Upper lobe of right lung (tissue), 1 donor: ENCODE data around the gene URB1. TPM values are rescaled to one million over a fixed set of nuclear protein-coding genes. Genes with fewer than 3 reads are reported as not detected.

Source experiments
- ATAC-seq: fragments of 200-7000 bp; cut with Tn5 transposase; one replicate; pipeline ENCODE4 v1.9.1; 2020; ENCODE audit warnings: mild to moderate bottlenecking, moderate library complexity
- DNase-seq: peaks from one replicate; pipeline ENCODE4 v3.0.0-alpha.2; 2020
- H3K27ac ChIP-seq: fragments of 200-600 bp; one replicate; pipeline ENCODE4 v1.8.0; 2022
- H3K27me3 ChIP-seq: fragments of 200-600 bp; one replicate; pipeline ENCODE4 v1.8.0; 2022; ENCODE audit warnings: mild to moderate bottlenecking
- H3K36me3 ChIP-seq: fragments of 200-600 bp; one replicate; pipeline ENCODE4 v1.8.0; 2022
- H3K4me1 ChIP-seq: fragments of 200-600 bp; one replicate; pipeline ENCODE4 v1.8.0; 2022
- H3K4me3 ChIP-seq: fragments of 200-600 bp; one replicate; pipeline ENCODE4 v1.8.0; 2022; ENCODE audit warnings: mild to moderate bottlenecking
- H3K9me3 ChIP-seq: fragments of 200-600 bp; one replicate; pipeline ENCODE4 v1.8.0; 2022
- intact Hi-C: fragments of 100-400 bp; cut with DNase I; formaldehyde crosslinking; loops from one replicate; pipeline ENCODE4 v1.11.0; 2022
- total RNA-seq: library from RNA; stranded (reverse); fragmentation: NEBNext Ultra II Directional; extraction: Animal tissue kit (Norgen Biotek cat#: 25700); gene quantifications from one replicate; pipeline ENCODE4 v1.2.1, GENCODE V29; 2021
- TF ChIP-seq, protein P1 (sequence below): fragments of 200-600 bp; IDR thresholded peaks from one replicate; pipeline ENCODE4 v1.8.0; 2022; ENCODE audit warnings: antibody characterized with exemption
- donor health status: DM: no; HTN: yes; CAD: no; lungs with severe emphysema.

The URB1 gene
- total RNA-seq, 1 donor from 2014 or later = 14.3 TPM

DNA sequence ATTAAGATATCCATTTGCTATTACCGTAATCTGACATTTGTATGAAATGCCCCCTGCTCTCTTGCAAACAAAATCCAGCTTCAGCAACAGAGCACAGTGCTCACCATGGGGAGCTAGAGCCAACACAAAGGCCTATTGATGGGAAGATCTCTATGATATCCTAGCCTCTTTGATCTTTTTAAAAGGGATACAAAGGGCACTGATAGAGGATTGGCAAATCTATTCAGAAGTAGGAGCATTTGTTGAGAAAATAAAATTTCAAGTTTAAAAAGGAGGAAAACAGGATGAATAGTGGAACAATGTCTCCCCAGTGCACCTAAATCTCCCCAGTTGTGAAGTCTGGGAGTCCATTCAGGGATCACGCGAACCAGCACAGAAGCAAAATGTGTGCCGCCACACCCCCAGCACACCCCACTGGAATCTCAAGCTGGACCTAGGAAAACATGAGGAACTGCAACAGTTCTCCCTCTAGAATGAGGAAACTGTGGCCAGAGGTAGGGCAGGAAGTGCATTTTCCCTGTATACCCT is 62.0 kb downstream of the URB1 start:
- intact Hi-C loops = no loop called here
- H3K4me1 ChIP-seq = peaks cover 6% of the 10 kb centered on the region
- no peaks in the 10 kb centered on the region for H3K27me3 ChIP-seq
- H3K36me3 ChIP-seq = peaks cover 55% of the 10 kb centered on the region
- no peaks in the 10 kb centered on the region for H3K9me3 ChIP-seq
- H3K27ac ChIP-seq = no peak overlapping the region
- ATAC-seq (no peak), DNase-seq (no peak)
- TF ChIP-seq, protein P1, sequence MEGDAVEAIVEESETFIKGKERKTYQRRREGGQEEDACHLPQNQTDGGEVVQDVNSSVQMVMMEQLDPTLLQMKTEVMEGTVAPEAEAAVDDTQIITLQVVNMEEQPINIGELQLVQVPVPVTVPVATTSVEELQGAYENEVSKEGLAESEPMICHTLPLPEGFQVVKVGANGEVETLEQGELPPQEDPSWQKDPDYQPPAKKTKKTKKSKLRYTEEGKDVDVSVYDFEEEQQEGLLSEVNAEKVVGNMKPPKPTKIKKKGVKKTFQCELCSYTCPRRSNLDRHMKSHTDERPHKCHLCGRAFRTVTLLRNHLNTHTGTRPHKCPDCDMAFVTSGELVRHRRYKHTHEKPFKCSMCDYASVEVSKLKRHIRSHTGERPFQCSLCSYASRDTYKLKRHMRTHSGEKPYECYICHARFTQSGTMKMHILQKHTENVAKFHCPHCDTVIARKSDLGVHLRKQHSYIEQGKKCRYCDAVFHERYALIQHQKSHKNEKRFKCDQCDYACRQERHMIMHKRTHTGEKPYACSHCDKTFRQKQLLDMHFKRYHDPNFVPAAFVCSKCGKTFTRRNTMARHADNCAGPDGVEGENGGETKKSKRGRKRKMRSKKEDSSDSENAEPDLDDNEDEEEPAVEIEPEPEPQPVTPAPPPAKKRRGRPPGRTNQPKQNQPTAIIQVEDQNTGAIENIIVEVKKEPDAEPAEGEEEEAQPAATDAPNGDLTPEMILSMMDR = no peak
- H3K4me3 ChIP-seq = no peak overlapping the region

DNA sequence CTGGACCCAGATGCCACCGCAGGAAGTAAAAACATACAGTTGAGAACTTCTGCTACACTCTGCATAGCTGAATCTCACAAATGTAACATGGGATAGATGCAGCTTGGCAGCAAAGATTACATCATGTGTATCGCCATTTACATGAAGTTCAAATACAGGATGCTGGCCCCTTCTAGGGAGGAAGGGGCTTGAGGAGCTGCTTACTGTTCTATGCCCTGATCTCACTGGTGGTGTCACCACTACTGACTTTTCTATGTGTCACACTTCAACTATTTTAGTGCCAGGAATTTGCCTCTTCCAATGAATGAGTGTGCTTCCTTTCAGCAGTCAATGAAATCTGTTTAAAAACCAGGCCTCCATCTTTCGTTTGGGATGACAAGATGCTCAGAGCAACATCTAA is 63.0 kb downstream of the URB1 start:
- DNase-seq (no peak), ATAC-seq (no peak)
- intact Hi-C loops = no loop called here
- TF ChIP-seq, protein P1 = no peak
- peaks cover 51% of the 10 kb centered on the region for H3K36me3 ChIP-seq
- H3K4me1 ChIP-seq = peaks cover 6% of the 10 kb centered on the region
- H3K27ac ChIP-seq = no peak overlapping the region
- H3K27me3 ChIP-seq = no peaks in the 10 kb centered on the region
- no peak overlapping the region for H3K4me3 ChIP-seq
- H3K9me3 ChIP-seq = no peaks in the 10 kb centered on the region

DNA sequence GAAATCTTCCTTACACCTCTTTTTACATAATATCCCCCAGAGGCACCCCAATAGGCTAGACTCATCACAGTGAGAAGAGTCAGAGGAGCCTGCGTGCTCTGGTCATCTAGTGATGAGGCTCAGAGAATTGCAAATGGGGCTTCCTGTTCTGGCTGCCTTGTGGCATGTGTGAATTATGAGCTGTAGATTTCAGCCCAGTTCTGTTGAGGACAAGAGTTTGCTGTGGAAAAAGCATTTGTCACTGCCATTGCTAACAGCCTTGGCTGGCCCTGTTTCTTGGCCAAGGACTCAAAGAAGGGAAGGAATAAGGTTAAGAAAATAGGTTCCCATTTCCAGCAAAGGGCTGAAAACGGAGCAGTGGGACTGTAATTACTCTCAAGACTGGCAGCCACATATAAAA is 63.5 kb downstream of the URB1 start:
- intact Hi-C loops = no loop called here
- peaks cover 51% of the 10 kb centered on the region for H3K36me3 ChIP-seq
- peak; percentile 36 for ATAC-seq

DNA sequence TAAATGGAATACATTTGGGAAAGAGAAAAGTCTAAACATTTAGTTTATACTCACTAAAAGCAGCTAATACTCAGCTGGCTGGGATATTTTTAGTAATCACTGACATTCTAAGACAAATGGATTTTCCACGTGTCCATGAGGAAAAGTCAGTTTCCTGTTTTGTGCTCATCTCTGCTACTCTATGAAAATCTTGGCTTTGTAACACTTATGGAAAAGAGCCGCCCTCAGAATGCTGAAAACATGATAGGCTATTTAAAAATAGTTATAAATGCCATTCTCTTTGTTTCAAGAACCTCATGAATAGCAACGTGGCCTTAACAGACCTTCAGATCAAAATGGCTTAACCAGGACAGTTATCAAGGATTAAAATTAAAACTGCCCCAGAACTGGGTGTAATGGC is 64.2 kb downstream of the URB1 start:
- TF ChIP-seq, protein P1 = no peak
- no peaks in the 10 kb centered on the region for H3K27me3 ChIP-seq
- no peak overlapping the region for H3K4me3 ChIP-seq
- H3K27ac ChIP-seq = peak overlapping the region; percentile 61
- H3K4me1 ChIP-seq = peaks cover 6% of the 10 kb centered on the region
- no peak for DNase-seq
- peaks cover 51% of the 10 kb centered on the region for H3K36me3 ChIP-seq
- ATAC-seq = no peak
- intact Hi-C loops = no loop called here
- no peaks in the 10 kb centered on the region for H3K9me3 ChIP-seq

More for the DNA sequence above, 63.5 kb downstream of the URB1 start:
- Histone ChIP-seq H3K27ac (peak overlapping the region; percentile 61), H3K4me3 (no peak overlapping the region), H3K27me3 (no peaks in the 10 kb centered on the region), H3K9me3 (no peaks in the 10 kb centered on the region), H3K4me1 (peaks cover 6% of the 10 kb centered on the region)
- no peak for DNase-seq
- TF ChIP-seq, protein P1 = no peak

DNA sequence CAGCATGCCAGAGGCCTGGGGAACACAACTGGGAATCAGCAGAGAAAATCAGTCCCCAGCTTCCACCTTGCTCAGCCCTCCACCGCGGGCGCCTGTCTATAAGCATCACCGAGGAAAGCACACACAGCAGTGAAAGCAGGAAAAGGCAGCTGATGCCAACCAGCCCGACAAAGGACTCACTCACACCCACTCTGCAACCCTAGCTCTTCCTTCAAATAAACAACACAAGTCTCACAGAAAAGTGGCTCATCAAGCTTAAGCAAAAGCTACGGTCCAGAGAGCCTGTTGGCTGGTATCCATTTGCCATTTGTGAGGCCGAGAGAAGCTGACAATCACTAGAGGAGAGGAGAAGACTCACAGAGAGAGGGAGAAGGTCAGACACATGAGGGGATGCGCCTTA is 67.1 kb downstream of the URB1 start:
- Histone ChIP-seq H3K27me3 (no peaks in the 10 kb centered on the region), H3K9me3 (no peaks in the 10 kb centered on the region), H3K36me3 (peaks cover 57% of the 10 kb centered on the region), H3K4me3 (no peak overlapping the region), H3K27ac (no peak overlapping the region), H3K4me1 (peaks cover 6% of the 10 kb centered on the region)
- TF ChIP-seq, protein P1 = no peak
- DNase-seq = no peak
- no peak for ATAC-seq
- intact Hi-C loops = no loop called here

DNA sequence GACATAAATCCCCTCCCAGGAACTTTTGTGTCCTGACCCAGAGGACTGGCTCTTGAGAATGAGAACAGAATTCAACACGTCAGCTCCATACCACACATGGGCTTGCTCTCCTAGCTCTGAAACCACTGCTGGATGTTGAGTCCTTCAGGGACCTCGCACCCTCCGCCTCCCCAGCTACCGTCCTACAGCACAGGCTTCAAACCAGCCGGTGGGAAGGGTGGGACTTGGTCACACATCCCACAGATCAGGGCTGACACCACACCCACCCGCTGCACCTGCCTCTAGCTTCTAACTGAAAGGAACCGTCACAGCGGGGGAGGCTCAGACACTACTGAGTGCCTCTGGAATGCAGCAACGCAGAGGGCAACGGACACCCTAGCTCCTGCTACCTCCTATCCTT is 70.1 kb downstream of the URB1 start:
- Histone ChIP-seq H3K4me3 (no peak overlapping the region), H3K9me3 (no peaks in the 10 kb centered on the region), H3K27me3 (no peaks in the 10 kb centered on the region), H3K36me3 (peaks cover 85% of the 10 kb centered on the region), H3K27ac (no peak overlapping the region), H3K4me1 (no peaks in the 10 kb centered on the region)
- TF ChIP-seq, protein P1 = no peak
- intact Hi-C loops = no loop called here
- DNase-seq (no peak), ATAC-seq (no peak)
